HepG2 (cell line): Measurements from ENCODE around the gene PPP1R7. TPM values are rescaled to one million over a fixed set of nuclear protein-coding genes. Genes with fewer than 3 reads are reported as not detected.
A peak's percentile ranks its signal among the peaks of the same experiment; 100 is the strongest.

Experiments used
- ATF7-NPFF ChIP-seq: sonication (generic); formaldehyde crosslinking; IDR thresholded peaks from 2 replicates; pipeline ENCODE4 v1.8.1; 2023; ENCODE audit warnings: mild to moderate bottlenecking, low read depth, missing genetic modification reagents, moderate library complexity
- DZIP1 ChIP-seq: sonication (generic); formaldehyde crosslinking; IDR thresholded peaks from 2 replicates; pipeline ENCODE4 v1.5.0; 2020; ENCODE audit warnings: mild to moderate bottlenecking, missing genetic modification reagents
- E2F1 ChIP-seq: sonication (generic); formaldehyde crosslinking; IDR thresholded peaks from 2 replicates; pipeline ENCODE4 v1.5.0; 2020; ENCODE audit warnings: missing genetic modification reagents
- GATAD2A ChIP-seq: IDR thresholded peaks from 2 replicates; pipeline ENCODE4 v1.6.1; 2016
- GLMP ChIP-seq: sonication (generic); formaldehyde crosslinking; IDR thresholded peaks from 2 replicates; pipeline ENCODE4 v1.9.0; 2021; ENCODE audit warnings: missing genetic modification reagents, mild to moderate bottlenecking, borderline replicate concordance
- NR2F6 ChIP-seq, 2 experiments: IDR thresholded peaks; 2 replicates each; pipeline ENCODE4 v1.6.1; 2016; ENCODE audit warnings: antibody characterized with exemption in 1 of 2, mild to moderate bottlenecking in 1 of 2
- PAWR ChIP-seq: sonication (generic); formaldehyde crosslinking; IDR thresholded peaks from 2 replicates; pipeline ENCODE4 v1.4.0; 2020; ENCODE audit warnings: missing genetic modification reagents, mild to moderate bottlenecking, borderline replicate concordance
- PAXIP1 ChIP-seq: sonication (generic); formaldehyde crosslinking; conservative IDR thresholded peaks from 2 replicates; pipeline ENCODE4 v1.4.0; 2020; ENCODE audit warnings: mild to moderate bottlenecking, missing genetic modification reagents, moderate library complexity
- SCMH1 ChIP-seq: sonication (generic); formaldehyde crosslinking; IDR thresholded peaks from 2 replicates; pipeline ENCODE4 v1.9.0; 2021; ENCODE audit warnings: missing genetic modification reagents, mild to moderate bottlenecking, borderline replicate concordance
- SETDB1 ChIP-seq: sonication (generic); formaldehyde crosslinking; IDR thresholded peaks from 2 replicates; pipeline ENCODE4 v1.5.1; 2020; ENCODE audit warnings: missing genetic modification reagents, mild to moderate bottlenecking, borderline replicate concordance
- SIN3B ChIP-seq: fragments of 150-350 bp; IDR thresholded peaks from 2 replicates; pipeline ENCODE4 v1.6.1; 2014; ENCODE audit warnings: low read length
- TOE1 ChIP-seq: sonication (generic); formaldehyde crosslinking; IDR thresholded peaks from 2 replicates; pipeline ENCODE4 v1.4.0; 2020; ENCODE audit warnings: mild to moderate bottlenecking, missing genetic modification reagents
- ZBTB44 ChIP-seq: sonication (generic); formaldehyde crosslinking; IDR thresholded peaks from 2 replicates; pipeline ENCODE4 v1.4.0; 2020; ENCODE audit warnings: missing genetic modification reagents
- ZBTB7A ChIP-seq: sonication (generic); formaldehyde crosslinking; IDR thresholded peaks from 2 replicates; pipeline ENCODE4 v1.8.0; 2022; ENCODE audit warnings: mild to moderate bottlenecking, missing genetic modification reagents
- ZFP90 ChIP-seq: sonication (generic); formaldehyde crosslinking; IDR thresholded peaks from 2 replicates; pipeline ENCODE4 v1.8.0; 2022; ENCODE audit warnings: missing genetic modification reagents, mild to moderate bottlenecking, inconsistent platforms, borderline replicate concordance
- ZNF607 ChIP-seq: sonication (generic); formaldehyde crosslinking; IDR thresholded peaks from 2 replicates; pipeline ENCODE4 v1.5.1; 2020; ENCODE audit warnings: missing genetic modification reagents, mild to moderate bottlenecking, borderline replicate concordance
- ZNF747 ChIP-seq: sonication (generic); formaldehyde crosslinking; IDR thresholded peaks from 2 replicates; pipeline ENCODE4 v1.8.1; 2023; ENCODE audit warnings: missing genetic modification reagents, mild to moderate bottlenecking, borderline replicate concordance
- ZNF883 ChIP-seq: sonication (generic); formaldehyde crosslinking; IDR thresholded peaks from 2 replicates; pipeline ENCODE4 v1.5.1; 2020; ENCODE audit warnings: mild to moderate bottlenecking, missing genetic modification reagents; ENCODE audit errors: not compliant biosample characterization
- polyA plus RNA-seq, 8 experiments: library from polyadenylated mRNA; depleted of rRNA in 3 of 8; stranded (reverse) in 7 of 8; unstranded in 1 of 8; fragments of >200 nt; fragmentation: Illumina TruSeq in 4 of 8; extraction: Trizol in 4 of 8; gene quantifications; 2 replicates each; pipeline versions ENCODE4 v1.2.1 to v1.2.3, GENCODE V29; 2011 to 2016; ENCODE audit warnings: low read depth in 4 of 8, missing spikeins in 1 of 8, mixed read lengths in 1 of 8; ENCODE audit not compliant: insufficient read depth in 1 of 8
- total RNA-seq, 5 experiments: library from RNA; depleted of rRNA; stranded (reverse); fragments of >200 nt; fragmentation: Illumina TruSeq; extraction: Trizol; gene quantifications; 2 replicates each; pipeline ENCODE4 v1.2.3, GENCODE V29; 2016; ENCODE audit warnings: low read depth in 1 of 5

Gene PPP1R7
- total and polyA plus RNA-seq, 2 of the 13 experiments (the other 11 are each of a cell fraction or from before 2014, with no cell fraction given), result 33.3 to 67.9 TPM

GRCh38 chr2:241217320-241218031 is 67.2 kb downstream of the PPP1R7 start (continued):
- TF ChIP-seq PAXIP1 (CRISPR knock-in tag) (peak; percentile 51; the same call in 1 of the 2 replicates), GLMP (CRISPR knock-in tag) (0 out of 2 replicates have a peak, but pooled peaks have one; percentile 44), NR2F6 (IDR thresholded peaks at IDR 0.05) (no peak), NR2F6 (CRISPR knock-in tag; IDR thresholded peaks at IDR 0.05) (peak; percentile 75), TOE1 (no peak), SIN3B (no peak), ZBTB44 (CRISPR knock-in tag) (peak; percentile 14; the same call in 1 of the 2 replicates), ZNF607 (CRISPR knock-in tag) (peak; percentile 58; the same call in 1 of the 2 replicates), GATAD2A (CRISPR knock-in tag) (peak; percentile 35; the same call in 1 of the 2 replicates), ZBTB7A (CRISPR knock-in tag) (peak; percentile 81), E2F1 (CRISPR knock-in tag) (no peak), ZNF883 (CRISPR knock-in tag) (peak; percentile 91), ZFP90 (peak; percentile 76; the same call in 1 of the 2 replicates), ZNF747 (CRISPR knock-in tag) (peak; percentile 39; the same call in 1 of the 2 replicates), DZIP1 (CRISPR knock-in tag) (peak; percentile 96), ATF7-NPFF (CRISPR knock-in tag) (no peak; the same call in none of the 2 replicates), SCMH1 (CRISPR knock-in tag) (no peak), SETDB1 (CRISPR knock-in tag) (no peak), PAWR (no peak)
